CD4-positive, alpha-beta T cell treated with Interleukin-21 for 1 hour (primary cell): ENCODE data around the gene UPF2.
"Not testable (repeated sequence)": the region's sequence is repeated elsewhere in the genome, so short reads cannot be mapped to it uniquely, and the experiment has no call there.

Experiments used
- DNase-seq: peaks from one replicate; pipeline ENCODE4 v3.0.0-alpha.2; 2020

The UPF2 gene

GRCh38 chr10:12036073-12036655, 6.4 kb downstream of the UPF2 start:
- DNase-seq: no peak

- DNase-seq: no peak
Measured at GRCh38 chr10:12031404-12031803, 11.2 kb downstream of the UPF2 start.

GRCh38 chr10:12027539-12027938, 15.1 kb downstream of the UPF2 start:
- no peak for DNase-seq

- no peak for DNase-seq
Measured at GRCh38 chr10:12025591-12025990, 17.0 kb downstream of the UPF2 start.

GRCh38 chr10:12022580-12023257, 19.9 kb downstream of the UPF2 start:
- DNase-seq: peak; percentile 27

- no peak for DNase-seq
Measured at GRCh38 chr10:12020574-12020973, 22.0 kb downstream of the UPF2 start.

- no peak for DNase-seq
Measured at GRCh38 chr10:12019283-12019971, 23.2 kb downstream of the UPF2 start.

- no peak for DNase-seq
Measured at GRCh38 chr10:12018438-12019282, 23.9 kb downstream of the UPF2 start.

- no peak for DNase-seq
Measured at GRCh38 chr10:12013926-12014325, 28.7 kb downstream of the UPF2 start.

GRCh38 chr10:12013391-12013790, 29.2 kb downstream of the UPF2 start:
- DNase-seq: not testable (repeated sequence)

- no peak for DNase-seq
Measured at GRCh38 chr10:12010353-12010752, 32.3 kb downstream of the UPF2 start.

- not testable (repeated sequence) for DNase-seq
Measured at GRCh38 chr10:12008842-12009241, 33.8 kb downstream of the UPF2 start.

GRCh38 chr10:12006671-12007070, 35.9 kb downstream of the UPF2 start:
- no peak for DNase-seq

GRCh38 chr10:11993834-11994468, 48.7 kb downstream of the UPF2 start:
- no peak for DNase-seq

GRCh38 chr10:11988924-11989323, 53.7 kb downstream of the UPF2 start:
- no peak for DNase-seq

- DNase-seq: peak; percentile 74
Measured at GRCh38 chr10:11986593-11987216, 55.9 kb downstream of the UPF2 start.

GRCh38 chr10:11982253-11982652, 60.4 kb downstream of the UPF2 start:
- DNase-seq: no peak

GRCh38 chr10:11975795-11976194, 66.8 kb downstream of the UPF2 start:
- no peak for DNase-seq

- not testable (repeated sequence) for DNase-seq
Measured at GRCh38 chr10:11972523-11972922, 70.1 kb downstream of the UPF2 start.

GRCh38 chr10:11962176-11962575, 80.4 kb downstream of the UPF2 start:
- DNase-seq: no peak

- DNase-seq: no peak
Measured at GRCh38 chr10:11961771-11962170, 80.8 kb downstream of the UPF2 start.

GRCh38 chr10:11959966-11960365, 82.6 kb downstream of the UPF2 start:
- no peak for DNase-seq
